GM12892 (cell line): ENCODE measurements around the gene LMX1A.

Experiments used
- POLR2A ChIP-seq: IDR thresholded peaks from 2 replicates; pipeline ENCODE4 v1.6.1; 2011; ENCODE audit warnings: low read depth, low read length, control low read depth
- POLR2AphosphoS5 ChIP-seq: IDR thresholded peaks from 2 replicates; pipeline ENCODE4 v1.6.1; 2011; ENCODE audit warnings: low read depth, low read length, control low read depth
- TAF1 ChIP-seq: IDR thresholded peaks from 2 replicates; pipeline ENCODE4 v1.6.1; 2011; ENCODE audit warnings: low read depth, mild to moderate bottlenecking, control low read depth, low read length, borderline replicate concordance

DNA sequence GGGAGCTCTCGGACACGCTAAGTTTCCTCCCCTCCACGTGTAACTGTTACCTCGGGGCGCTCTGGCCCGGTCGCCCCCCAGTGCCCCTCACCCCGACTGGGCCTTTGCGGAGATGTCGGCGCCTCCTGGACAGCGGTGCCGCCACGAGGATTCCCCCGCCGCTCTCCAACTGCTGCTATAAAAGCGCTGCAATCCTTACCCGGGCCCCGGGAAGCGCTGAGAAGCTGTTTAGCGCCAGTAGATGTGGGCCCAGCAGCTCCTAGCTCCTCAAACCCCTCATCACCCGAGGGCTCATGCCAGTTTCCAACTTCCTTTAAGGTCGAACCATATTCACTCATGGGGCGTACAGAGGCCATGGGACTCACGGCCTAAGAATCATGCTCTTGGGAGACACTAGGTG, 361 bp upstream of the LMX1A start:
- TF ChIP-seq POLR2A, result no peak
- TF ChIP-seq TAF1, result no peak
- TF ChIP-seq POLR2AphosphoS5, result no peak
